Gastrocnemius medialis (tissue), 4 donors: ENCODE data around the gene NEK1. TPM values are rescaled to one million over a fixed set of nuclear protein-coding genes. Genes with fewer than 3 reads are reported as not detected.

Experiments used
- ATAC-seq, 2 donors: fragments of 150-250 bp; one replicate each; pipeline ENCODE4 v1.9.1; 2016
- DNase-seq, 2 donors: peaks; one replicate each; pipeline ENCODE4 v3.0.0-alpha.2; 2019
- H3K27ac ChIP-seq, 4 donors: fragments of 200-600 bp; sonication (generic); 1 replicate in 1 of 4; 2 replicates in 3 of 4; pipeline ENCODE4 v1.5.1; 2016 to 2018; ENCODE audit warnings: mild to moderate bottlenecking in 2 of 4, moderate library complexity in 1 of 4
- H3K27me3 ChIP-seq, 3 donors: fragments of 200-600 bp; sonication (generic) in 2 of 3; 1 replicate in 1 of 3; 2 replicates in 2 of 3; pipeline versions ENCODE4 v1.5.1 to v1.6.0; 2016 to 2019; ENCODE audit warnings: mild to moderate bottlenecking in 1 of 3, moderate library complexity in 1 of 3
- H3K36me3 ChIP-seq, 2 donors: fragments of 200-600 bp; sonication (generic) in 1 of 2; one replicate each; pipeline ENCODE4 v1.5.1; 2017 to 2018
- H3K4me1 ChIP-seq, 2 donors: fragments of 200-600 bp; sonication (generic) in 1 of 2; one replicate each; pipeline ENCODE4 v1.5.1; 2016 to 2017; ENCODE audit warnings: mild to moderate bottlenecking in 2 of 2
- H3K4me3 ChIP-seq, 4 donors: fragments of 200-600 bp; sonication (generic) in 3 of 4; 1 replicate in 1 of 4; 2 replicates in 3 of 4; pipeline ENCODE4 v1.5.1; 2016 to 2019; ENCODE audit warnings: mild to moderate bottlenecking in 2 of 4
- H3K9me3 ChIP-seq, 3 donors: fragments of 200-600 bp; sonication (generic) in 2 of 3; 1 replicate in 1 of 3; 2 replicates in 2 of 3; pipeline ENCODE4 v1.5.1; 2016 to 2019
- POLR2A ChIP-seq, 2 donors: fragments of 450-650 bp; IDR thresholded peaks; one replicate each; pipeline ENCODE4 v1.6.1; 2017; ENCODE audit warnings: antibody characterized with exemption in 2 of 2, mild to moderate bottlenecking in 2 of 2, moderate library complexity in 2 of 2
- in situ Hi-C, 4 donors: fragments of 200-750 bp; cut with MboI; loops; one replicate each; pipeline versions ENCODE4 v1.15.0 to v1.8.0; 2017; ENCODE audit warnings: low sequenced_read_pairs in 4 of 4
- intact Hi-C: fragments of 100-400 bp; cut with DNase I; formaldehyde crosslinking; loops from one replicate; pipeline ENCODE4 v1.15.1; 2023; ENCODE audit warnings: low total_unique reads
- total RNA-seq, 4 donors: library from RNA; depleted of rRNA; stranded (reverse); fragments of >200 nt; gene quantifications; one replicate each; pipeline versions ENCODE4 v1.1.0 to v1.2.3, GENCODE V29; 2016
- TF ChIP-seq, protein P1 (sequence below), 5 experiments: fragments of 450-650 bp in 3 of 5; fragments of 200-600 bp in 2 of 5; sonication (generic) in 2 of 5; IDR thresholded peaks in 4 of 5; conservative IDR thresholded peaks in 1 of 5; 1 replicate in 4 of 5; 2 replicates in 1 of 5; pipeline ENCODE4 v1.5.1; 2016 to 2019; ENCODE audit warnings: antibody characterized with exemption in 5 of 5, mild to moderate bottlenecking in 3 of 5, moderate library complexity in 3 of 5

The NEK1 gene
- total RNA-seq, 4 donors from 2014 or later: 2.6 to 11.0 (median 3.9) TPM

GRCh38 chr4:169417629-169418282, 194.6 kb downstream of the NEK1 start:
- DNase-seq (no peak), ATAC-seq (no peak)
- Histone ChIP-seq H3K27ac (no peak overlapping the region), H3K36me3 (no peaks in the 10 kb centered on the region), H3K4me1 (no peaks in the 10 kb centered on the region), H3K4me3 (no peak overlapping the region), H3K27me3 (no peaks in the 10 kb centered on the region), H3K9me3 (no peaks in the 10 kb centered on the region)
- no peak for TF ChIP-seq POLR2A (IDR thresholded peaks at IDR 0.05)
- TF ChIP-seq, protein P1, sequence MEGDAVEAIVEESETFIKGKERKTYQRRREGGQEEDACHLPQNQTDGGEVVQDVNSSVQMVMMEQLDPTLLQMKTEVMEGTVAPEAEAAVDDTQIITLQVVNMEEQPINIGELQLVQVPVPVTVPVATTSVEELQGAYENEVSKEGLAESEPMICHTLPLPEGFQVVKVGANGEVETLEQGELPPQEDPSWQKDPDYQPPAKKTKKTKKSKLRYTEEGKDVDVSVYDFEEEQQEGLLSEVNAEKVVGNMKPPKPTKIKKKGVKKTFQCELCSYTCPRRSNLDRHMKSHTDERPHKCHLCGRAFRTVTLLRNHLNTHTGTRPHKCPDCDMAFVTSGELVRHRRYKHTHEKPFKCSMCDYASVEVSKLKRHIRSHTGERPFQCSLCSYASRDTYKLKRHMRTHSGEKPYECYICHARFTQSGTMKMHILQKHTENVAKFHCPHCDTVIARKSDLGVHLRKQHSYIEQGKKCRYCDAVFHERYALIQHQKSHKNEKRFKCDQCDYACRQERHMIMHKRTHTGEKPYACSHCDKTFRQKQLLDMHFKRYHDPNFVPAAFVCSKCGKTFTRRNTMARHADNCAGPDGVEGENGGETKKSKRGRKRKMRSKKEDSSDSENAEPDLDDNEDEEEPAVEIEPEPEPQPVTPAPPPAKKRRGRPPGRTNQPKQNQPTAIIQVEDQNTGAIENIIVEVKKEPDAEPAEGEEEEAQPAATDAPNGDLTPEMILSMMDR (IDR thresholded peaks at IDR 0.05 in 4 of 5, conservative IDR thresholded peaks at IDR 0.05 in 1 of 5): no peak
- in situ Hi-C loops (no loop called here), intact Hi-C loops (no loop called here)

DNA sequence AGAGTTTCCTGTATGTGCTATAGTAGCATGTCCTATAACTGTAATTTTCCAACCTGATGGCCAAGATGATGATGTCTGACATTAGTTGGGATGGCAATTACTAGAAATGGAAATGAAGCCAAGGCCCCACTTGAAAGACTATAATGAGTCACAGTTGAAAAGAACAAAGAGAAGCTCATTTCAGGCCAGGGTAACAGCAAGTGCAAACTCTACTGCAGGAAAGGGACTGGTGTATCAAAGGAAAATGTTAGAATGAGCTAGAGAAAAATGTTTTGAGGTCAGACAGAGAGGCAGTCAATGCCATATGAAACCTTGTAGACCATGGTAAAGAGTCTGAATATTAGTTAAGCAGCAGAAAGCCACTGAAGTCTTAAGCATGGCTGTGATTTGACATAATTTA, 195.4 kb downstream of the NEK1 start:
- Histone ChIP-seq H3K4me3 (no peak overlapping the region), H3K36me3 (no peaks in the 10 kb centered on the region), H3K27ac (no peak overlapping the region), H3K9me3 (no peaks in the 10 kb centered on the region), H3K4me1 (no peaks in the 10 kb centered on the region), H3K27me3 (no peaks in the 10 kb centered on the region)
- no peak for DNase-seq
- in situ Hi-C loops (no loop called here), intact Hi-C loops (no loop called here)
- no peak for TF ChIP-seq POLR2A (IDR thresholded peaks at IDR 0.05)
- TF ChIP-seq, protein P1 (IDR thresholded peaks at IDR 0.05 in 4 of 5, conservative IDR thresholded peaks at IDR 0.05 in 1 of 5): no peak
- no peak for ATAC-seq

DNA sequence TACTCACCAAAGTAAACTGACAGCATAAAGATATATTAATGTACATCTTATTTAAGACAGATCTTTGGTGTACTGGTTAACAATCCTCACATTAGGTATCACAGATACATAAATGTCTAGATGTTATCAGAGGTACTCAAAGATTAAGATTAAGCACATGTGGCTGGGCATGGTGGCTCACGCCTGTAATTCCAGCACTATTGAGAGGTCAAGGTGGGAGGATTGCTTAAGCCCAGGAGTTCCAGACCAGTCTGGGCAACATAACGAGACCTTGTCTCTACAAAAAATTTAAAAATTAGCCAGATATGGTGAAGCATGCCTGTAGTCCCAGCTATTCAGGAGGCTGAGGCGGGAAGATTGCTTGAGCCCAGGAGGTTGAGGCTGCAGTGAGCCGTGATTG, 195.9 kb downstream of the NEK1 start:
- ATAC-seq (no peak), DNase-seq (no peak)
- Histone ChIP-seq H3K4me1 (no peaks in the 10 kb centered on the region), H3K4me3 (no peak overlapping the region), H3K27me3 (no peaks in the 10 kb centered on the region), H3K27ac (no peak overlapping the region), H3K36me3 (no peaks in the 10 kb centered on the region), H3K9me3 (no peaks in the 10 kb centered on the region)
- in situ Hi-C loops: no loop called here
- TF ChIP-seq, protein P1 (IDR thresholded peaks at IDR 0.05 in 4 of 5, conservative IDR thresholded peaks at IDR 0.05 in 1 of 5): no peak
- TF ChIP-seq POLR2A (IDR thresholded peaks at IDR 0.05): no peak
- intact Hi-C loops: no loop called here

- H3K9me3 ChIP-seq: no peaks in the 10 kb centered on the region
- H3K27ac ChIP-seq: no peak overlapping the region
- no peak overlapping the region for H3K4me3 ChIP-seq
- no peaks in the 10 kb centered on the region for H3K4me1 ChIP-seq
- intact Hi-C loops (no loop called here), in situ Hi-C loops (no loop called here)
- TF ChIP-seq, protein P1 (IDR thresholded peaks at IDR 0.05 in 4 of 5, conservative IDR thresholded peaks at IDR 0.05 in 1 of 5): no peak
- no peak for TF ChIP-seq POLR2A (IDR thresholded peaks at IDR 0.05)
- DNase-seq: no peak
- ATAC-seq: no peak
- H3K36me3 ChIP-seq: no peaks in the 10 kb centered on the region
- no peaks in the 10 kb centered on the region for H3K27me3 ChIP-seq
These were observed 197.5 kb downstream of the NEK1 start for GRCh38 chr4:169414913-169415312.

- Histone ChIP-seq H3K9me3 (no peaks in the 10 kb centered on the region), H3K4me1 (no peaks in the 10 kb centered on the region), H3K27ac (no peak overlapping the region), H3K36me3 (no peaks in the 10 kb centered on the region), H3K4me3 (no peak overlapping the region), H3K27me3 (no peaks in the 10 kb centered on the region)
- no peak for DNase-seq
- intact Hi-C loops: no loop called here
- in situ Hi-C loops: no loop called here
- TF ChIP-seq, protein P1 (IDR thresholded peaks at IDR 0.05 in 4 of 5, conservative IDR thresholded peaks at IDR 0.05 in 1 of 5): no peak
- TF ChIP-seq POLR2A (IDR thresholded peaks at IDR 0.05): no peak
- ATAC-seq: no peak
These were observed 200.3 kb downstream of the NEK1 start for GRCh38 chr4:169412046-169412445.
